Tongue (tissue), 2 donors: ENCODE measurements around the gene BAZ2A. TPM values are rescaled to one million over a fixed set of nuclear protein-coding genes. Genes with fewer than 3 reads are reported as not detected.
"Not testable (repeated sequence)": the region's sequence is repeated elsewhere in the genome, so short reads cannot be mapped to it uniquely, and the experiment has no call there.

Source experiments
- DNase-seq: peaks from one replicate; pipeline ENCODE4 v3.0.0-alpha.2; 2015
- total RNA-seq: library from RNA; depleted of rRNA; stranded (reverse); fragments of >200 nt; gene quantifications from one replicate; pipeline ENCODE4 v1.2.3, GENCODE V29; 2014

BAZ2A gene
- 34.6 TPM for total RNA-seq

DNA sequence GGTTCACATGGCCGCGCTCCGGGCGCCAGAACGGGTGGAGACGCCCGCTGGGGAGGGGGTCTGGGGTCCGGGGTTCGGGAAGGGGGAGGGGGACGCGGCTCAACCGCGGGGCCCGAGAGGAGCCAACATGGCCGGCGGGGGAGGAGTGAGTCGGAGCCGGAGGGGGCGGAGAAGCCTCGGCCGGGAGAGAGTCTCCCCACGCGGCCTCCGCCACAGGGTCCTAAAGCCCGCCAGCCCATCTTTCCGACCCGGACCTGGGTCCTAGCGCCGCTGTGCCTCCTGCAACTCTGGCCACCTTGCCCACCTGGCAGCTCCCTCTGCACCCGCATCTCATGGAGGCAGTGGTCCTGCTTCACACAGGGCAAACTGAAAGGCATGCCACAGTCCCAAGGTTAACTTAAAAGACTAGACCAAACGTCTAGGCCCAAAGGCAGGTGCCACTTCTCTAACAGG lies at the start of gene BAZ2A:
Gene BAZ2A (minus strand): TSS at position 147 of the 453 bp plus-strand sequence. CDS start 12,796 bp downstream, outside the sequence.
- peak; percentile 96 for DNase-seq

GRCh38 chr12:56678852-56679251 lies 48.7 kb upstream of the BAZ2A start:
- no peak for DNase-seq

- no peak for DNase-seq
Observed at GRCh38 chr12:56677680-56678079, 47.6 kb upstream of the BAZ2A start.

DNA sequence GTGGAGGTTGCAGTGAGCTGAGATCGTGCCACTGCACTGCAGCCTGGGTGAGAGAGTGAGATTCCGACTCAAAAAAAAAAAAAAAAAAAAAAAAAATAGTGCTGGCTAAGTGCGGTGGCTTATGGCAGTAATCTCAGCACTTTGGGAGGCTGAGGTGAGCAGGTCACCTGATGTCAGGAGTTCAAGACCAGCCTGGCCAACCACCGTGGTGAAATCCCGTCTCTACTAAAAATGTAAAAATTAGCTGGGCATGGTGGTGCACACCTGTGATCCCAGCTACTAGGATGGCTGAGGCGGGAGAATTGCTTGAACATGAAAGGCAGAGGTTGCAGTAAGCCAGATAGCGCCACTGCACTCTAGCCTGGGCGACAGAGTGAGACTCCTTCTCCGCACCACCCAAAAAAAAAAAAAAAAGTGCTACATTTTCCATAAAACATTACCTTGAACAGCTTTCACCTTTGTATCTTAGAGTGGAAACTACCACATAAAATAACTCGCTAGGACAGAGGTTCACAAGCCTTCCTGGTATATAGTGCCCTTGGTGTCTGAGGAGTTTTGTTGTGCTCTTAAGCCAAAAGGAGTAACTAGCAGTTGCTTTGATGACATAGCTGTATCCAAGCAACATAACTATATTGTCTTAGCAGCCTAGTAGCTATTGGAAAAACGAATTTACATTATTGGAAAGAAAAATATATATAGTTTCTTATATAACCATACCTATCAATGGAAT lies 46.9 kb upstream of the BAZ2A start:
- no peak for DNase-seq

- no peak for DNase-seq
Observed at GRCh38 chr12:56671608-56672007, 41.5 kb upstream of the BAZ2A start.

DNA sequence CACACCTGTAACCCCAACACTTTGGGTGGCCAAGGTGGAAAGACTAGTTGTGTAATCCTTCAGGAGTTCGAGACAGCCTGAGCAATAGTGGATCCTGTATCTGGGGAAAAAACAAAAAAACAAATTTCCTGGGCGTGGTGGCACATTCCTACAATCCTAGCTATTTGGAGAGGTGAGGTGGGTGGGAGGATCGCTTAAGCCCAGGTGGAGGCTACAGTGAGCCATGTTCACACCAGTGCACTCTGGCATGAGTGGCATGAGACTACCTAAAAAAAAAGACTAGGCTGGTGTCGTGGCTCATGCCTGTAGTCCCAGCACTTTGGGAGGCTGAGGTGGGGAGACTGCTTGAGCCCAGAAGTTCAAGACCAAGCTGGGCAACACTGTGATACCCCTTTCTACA lies 40.7 kb upstream of the BAZ2A start:
- DNase-seq, result no peak

DNA sequence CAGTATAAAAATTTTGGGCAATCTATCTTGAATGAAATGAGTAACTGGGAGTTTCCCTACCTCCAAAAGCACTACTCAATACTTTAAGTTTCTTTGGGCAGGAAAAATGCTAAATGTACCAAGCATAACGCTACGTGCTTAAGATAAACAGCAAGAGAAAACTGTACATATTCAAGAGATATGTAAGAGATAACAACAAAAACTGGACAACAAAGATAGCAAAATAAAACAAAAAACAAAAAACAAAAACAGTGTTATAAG lies 38.0 kb upstream of the BAZ2A start:
- no peak for DNase-seq

- no peak for DNase-seq
Observed at GRCh38 chr12:56661979-56662638, 32.0 kb upstream of the BAZ2A start.

- DNase-seq, result no peak
Observed at GRCh38 chr12:56661560-56661959, 31.4 kb upstream of the BAZ2A start.

GRCh38 chr12:56658921-56659320 lies 28.8 kb upstream of the BAZ2A start:
- no peak for DNase-seq

DNA sequence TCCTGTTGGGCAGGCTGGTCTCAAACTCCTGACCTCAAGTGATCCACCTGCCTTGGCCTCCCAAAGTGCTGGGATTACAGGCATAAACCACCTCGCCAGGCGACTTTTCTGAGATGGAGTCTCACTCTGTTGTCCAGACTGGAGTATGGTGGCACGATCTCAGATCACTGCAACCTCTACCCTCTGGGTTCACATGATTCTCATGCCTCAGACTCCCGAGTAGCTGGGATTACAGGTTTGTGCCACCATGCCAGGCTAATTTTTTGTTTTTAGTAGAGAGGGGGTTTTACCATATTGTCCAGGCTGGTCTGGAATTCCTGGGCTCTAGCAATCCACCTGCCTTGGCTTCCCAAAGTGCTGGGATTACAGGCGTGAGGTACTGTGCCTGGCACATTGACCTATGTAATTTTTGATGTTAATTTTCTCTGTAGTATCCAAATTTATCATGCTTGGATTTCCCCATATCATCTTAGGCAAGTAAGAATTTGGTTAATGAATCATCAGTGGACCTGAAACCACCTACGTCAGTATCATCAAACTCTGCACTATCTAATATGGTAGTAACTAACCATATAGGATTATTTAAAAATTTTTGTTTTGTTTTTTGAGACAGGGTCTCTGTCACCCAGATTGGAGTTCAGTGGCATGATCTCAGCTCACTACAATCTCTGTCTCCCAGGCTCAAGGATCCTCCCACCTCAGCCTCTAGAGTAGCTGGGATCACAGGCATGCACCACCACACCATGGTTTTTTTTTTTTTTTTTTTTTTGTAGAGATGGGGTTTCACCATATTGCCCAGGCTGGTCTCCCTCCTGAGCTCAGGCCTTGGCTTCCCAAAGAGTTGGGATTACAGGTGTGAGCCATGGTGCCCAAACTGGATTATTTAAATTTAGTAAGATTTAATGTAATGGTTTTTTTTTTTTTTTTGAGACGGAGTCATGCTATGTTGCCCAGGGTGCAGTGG lies 27.6 kb upstream of the BAZ2A start:
- no peak for DNase-seq

GRCh38 chr12:56653781-56654180 lies 23.7 kb upstream of the BAZ2A start:
- DNase-seq, result not testable (repeated sequence)

GRCh38 chr12:56648023-56648422 lies 17.9 kb upstream of the BAZ2A start:
- DNase-seq, result not testable (repeated sequence)

DNA sequence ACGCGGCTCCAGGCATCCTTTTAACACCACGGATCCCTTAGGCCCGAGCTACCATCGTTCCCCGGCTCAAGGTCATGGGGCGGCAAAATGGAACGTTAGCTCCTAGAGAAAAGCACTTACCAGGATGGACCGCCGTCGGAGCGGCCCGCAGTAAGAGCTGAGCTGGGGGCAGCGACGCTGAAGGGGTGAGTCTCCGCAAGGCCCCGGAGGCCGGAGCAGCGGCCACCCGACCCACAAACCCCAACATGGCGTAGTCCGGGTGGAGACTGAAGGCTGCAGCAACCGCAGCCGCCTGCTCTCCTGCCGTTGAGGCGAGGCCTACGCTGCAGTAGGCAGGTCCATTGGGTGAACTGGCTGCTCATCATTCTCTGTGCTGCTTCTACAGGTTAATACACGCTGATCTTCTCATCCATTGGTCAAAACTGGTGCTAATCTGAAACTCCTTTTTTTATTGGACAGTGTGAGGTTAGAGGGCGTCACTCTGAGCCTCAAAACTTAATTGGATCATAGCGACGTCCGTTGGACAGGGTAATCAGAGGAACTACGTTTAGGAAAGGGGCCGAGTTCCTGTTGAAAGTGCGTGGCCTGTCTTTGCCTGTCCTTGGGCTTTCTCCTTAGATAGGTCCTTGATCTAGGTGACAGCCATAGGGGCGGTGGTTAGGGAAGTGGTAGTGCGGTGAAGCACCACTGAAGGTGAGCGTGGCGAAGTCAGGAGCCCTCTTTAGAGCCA lies 15.8 kb upstream of the BAZ2A start, which contains the start of gene ATP5F1B:
Gene ATP5F1B (minus strand): TSS at position 268 of the 730 bp plus-strand sequence. CDS start 21 bp downstream, at position 247.
- DNase-seq, result peak; percentile 100

GRCh38 chr12:56645201-56645716 lies 15.1 kb upstream of the BAZ2A start:
- peak; percentile 14 for DNase-seq

DNA sequence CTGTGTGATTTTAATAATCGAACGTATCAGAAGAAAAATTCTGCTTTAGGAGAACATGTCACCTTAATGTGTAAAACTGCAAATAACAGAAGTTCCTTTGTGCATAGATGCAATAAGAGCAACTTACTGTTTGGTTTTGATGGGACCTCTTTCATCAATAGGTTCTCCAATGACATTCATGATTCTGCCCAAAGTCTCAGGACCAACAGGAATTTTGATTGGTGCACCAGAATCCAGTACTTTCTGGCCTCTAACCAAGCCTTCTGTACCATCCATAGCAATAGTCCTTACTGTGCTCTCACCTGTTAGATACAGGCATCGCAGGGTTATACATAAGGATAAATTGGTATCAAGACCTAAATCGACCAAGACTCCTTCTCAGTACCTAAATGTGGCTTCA lies 14.5 kb upstream of the BAZ2A start:
- DNase-seq, result no peak

- DNase-seq, result no peak
Observed at GRCh38 chr12:56641219-56641618, 11.1 kb upstream of the BAZ2A start.

DNA sequence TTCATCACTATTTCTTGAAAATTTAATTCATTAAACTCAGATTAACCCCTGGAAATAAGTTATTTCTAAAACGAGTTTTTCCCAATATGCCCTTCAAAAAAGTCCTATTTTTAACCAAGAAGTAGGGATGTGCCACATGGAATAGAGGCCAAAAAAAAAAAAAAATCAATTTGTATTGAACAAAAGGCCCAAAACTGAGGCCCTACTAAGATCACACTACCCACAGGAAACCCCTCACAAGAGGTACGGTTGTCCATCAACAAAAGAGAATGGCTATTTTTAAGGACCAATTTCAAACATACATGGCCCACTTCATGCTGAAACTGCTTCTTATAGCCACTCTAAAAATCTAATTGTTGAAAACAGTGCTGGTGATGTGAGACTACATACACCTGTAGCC lies 7.5 kb upstream of the BAZ2A start:
- no peak for DNase-seq

- peak; percentile 100 for DNase-seq
Observed at GRCh38 chr12:56636675-56637540, 6.8 kb upstream of the BAZ2A start.

GRCh38 chr12:56635806-56636674 lies 5.9 kb upstream of the BAZ2A start:
- peak; percentile 94 for DNase-seq
